ENCODE results near the gene TNMD.
A peak's percentile ranks its signal among the peaks of the same experiment; 100 is the strongest.
"Not testable (repeated sequence)": the region's sequence is repeated elsewhere in the genome, so short reads cannot be mapped to it uniquely, and the experiment has no call there.

The TNMD gene

GRCh38 chrX:100584611-100585010, at the start of gene TNMD:
Gene TNMD (plus strand): TSS chrX:100584936. CDS start chrX:100585019, 83 bp downstream.
- DNase-seq, result no peak

- DNase-seq, result not testable (repeated sequence)
Observed at GRCh38 chrX:100565534-100565933, 19.2 kb upstream of the TNMD start.

DNA sequence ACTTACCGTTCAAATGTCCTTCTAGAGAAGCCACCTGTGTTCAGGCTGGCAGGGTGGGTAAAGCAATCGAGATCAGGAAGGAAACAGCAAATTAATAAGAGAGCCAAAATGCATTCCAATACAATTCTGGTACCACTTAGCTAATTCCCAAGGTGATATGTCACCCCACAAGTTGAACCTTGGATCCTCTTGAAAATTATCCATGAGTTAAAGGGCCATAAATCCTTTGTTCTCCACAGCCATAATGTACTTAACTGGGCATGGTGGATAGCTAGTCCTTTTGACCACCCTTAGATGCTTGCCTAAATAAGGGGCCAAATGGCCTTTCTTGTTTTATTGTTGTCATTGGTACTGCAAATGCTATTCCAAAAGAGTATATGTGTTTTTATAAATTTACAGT, 2.0 kb downstream of the TNMD start:
- no peak for DNase-seq

DNA sequence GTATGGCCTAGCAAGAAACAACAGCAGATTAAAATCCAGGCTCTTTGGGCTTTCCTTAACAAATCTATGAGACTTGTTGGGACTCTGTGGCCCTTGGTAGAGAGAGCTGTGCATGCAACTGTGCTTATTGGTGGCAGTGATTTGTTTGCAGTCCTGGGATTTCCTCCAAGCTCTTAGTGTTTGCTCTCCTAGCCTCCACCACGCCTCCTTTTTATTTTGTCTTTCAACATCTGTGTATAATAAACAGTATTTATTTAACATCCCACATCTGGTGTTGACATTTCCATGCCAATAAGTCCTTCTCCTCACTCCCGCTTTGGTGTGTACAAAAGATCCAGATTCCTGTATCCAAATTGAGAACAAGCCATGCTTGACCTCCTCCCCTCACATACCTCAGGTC, 3.1 kb downstream of the TNMD start:
- DNase-seq, result no peak

DNA sequence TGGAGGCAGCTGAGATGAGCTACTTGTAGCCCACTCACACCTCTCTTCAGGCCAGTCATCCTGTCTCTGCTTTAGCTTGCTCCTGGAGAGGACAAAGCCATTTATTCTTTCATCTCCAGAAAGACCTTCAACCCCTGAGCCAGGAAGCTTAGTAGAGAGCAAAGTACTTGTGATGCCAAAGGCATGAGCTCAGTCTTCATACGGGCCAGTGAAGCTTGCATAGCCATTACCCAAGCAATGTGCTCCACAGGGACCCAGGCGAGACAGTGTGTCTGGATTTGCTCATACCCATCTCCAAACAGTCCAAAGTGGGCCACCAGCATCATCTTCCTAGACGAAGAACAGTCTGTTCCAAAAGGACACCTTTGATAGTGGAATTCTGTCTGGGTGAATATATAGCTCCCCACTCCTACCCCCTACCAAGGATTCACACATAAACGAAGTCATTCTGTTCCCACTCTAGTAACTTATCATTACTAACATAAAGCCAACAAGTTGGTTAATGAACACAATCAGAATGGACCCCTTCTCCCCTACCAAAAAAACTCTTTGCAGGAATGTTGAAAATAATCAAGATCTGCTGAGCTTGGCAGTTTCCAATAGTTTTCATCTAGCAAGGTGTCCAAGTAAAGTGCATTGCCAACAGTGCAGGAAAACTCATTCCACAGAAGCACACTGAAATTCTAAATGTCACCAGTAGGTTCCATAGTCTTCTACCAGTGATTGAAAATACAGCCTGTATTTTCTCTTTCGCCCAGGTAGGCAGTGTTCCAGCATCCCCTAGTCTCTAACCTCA, 6.7 kb downstream of the TNMD start:
- no peak for DNase-seq

DNA sequence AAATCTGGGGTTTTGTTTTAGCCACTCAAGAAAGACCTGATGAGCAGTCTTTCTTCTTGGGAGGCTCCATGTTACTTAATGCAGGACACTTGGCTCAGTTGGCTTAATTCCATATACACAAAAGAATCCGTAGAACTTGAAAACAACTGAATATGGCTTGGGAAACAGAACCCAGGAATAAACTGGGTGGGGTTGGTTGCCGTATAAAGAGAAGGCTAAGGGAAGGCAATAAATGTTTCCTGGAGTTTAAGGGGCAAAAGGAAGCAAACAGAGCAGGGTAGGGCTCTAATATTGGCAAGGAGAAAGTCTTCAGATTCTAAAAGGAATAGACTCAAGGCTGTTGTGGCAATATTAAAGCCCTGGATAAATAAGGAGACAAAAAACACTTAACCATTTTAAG, 8.4 kb downstream of the TNMD start:
- DNase-seq, result no peak

GRCh38 chrX:100593581-100593980, 8.8 kb downstream of the TNMD start:
- no peak for DNase-seq

- DNase-seq, result no peak
Observed at GRCh38 chrX:100596601-100597000, 11.9 kb downstream of the TNMD start.

- DNase-seq, result no peak
Observed at GRCh38 chrX:100599456-100599855, 14.7 kb downstream of the TNMD start.

DNA sequence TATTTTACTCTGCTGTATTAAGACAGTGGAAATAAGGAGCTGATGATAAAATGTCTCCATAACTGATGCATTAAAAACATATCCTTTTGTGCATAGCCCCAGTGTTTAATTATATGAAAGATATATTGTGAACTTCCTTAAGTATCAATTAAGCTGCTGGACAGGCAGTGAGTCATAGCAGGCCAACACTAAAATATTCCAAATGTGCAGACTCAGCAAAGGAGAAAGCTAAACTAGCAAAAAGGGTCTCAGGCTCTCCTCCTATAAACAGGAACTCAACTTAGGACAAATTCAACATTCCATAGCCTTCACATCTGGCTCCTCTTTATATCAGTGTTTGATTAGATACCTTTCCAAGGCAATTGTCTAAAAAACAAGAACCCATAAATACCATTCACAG, 15.6 kb downstream of the TNMD start:
- DNase-seq, result no peak

DNA sequence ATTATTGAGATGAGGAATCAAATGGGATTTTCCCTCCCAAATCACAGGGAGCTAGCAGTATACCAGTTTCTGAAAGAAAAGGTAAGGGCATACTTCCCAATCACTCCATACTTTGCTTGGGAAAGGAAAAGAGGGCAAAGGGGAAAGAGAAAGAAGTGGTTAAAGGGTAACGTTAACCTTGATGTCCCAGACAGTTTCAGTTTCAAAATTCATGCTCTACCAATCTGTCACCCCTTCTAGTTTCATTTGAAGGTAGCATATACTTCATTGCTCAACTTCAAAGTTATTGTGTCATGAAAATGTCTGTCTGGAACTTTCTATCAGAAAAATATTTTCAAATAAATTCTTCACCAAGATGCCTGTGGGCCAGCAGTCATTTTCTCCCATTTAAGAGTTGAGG, 16.0 kb downstream of the TNMD start:
- DNase-seq, result no peak

DNA sequence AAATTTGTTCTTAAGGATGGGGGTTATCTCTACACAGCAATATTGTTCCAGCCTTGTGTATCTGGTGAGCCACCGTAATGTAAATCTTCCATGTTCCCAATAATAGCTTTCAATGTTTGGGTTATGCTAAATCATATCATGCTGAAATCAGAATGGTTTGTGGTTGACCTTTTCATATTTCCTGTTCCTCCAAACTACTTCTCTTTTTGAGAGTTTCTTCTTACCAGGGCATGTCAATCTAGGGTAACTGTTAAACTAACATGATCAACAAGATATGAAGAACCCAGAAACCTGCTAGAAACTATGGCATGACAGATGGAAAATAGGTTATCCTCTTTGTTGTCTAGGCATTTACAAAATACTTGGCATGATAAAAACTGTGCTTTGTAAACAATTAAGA, 22.0 kb downstream of the TNMD start:
- DNase-seq, result no peak

DNA sequence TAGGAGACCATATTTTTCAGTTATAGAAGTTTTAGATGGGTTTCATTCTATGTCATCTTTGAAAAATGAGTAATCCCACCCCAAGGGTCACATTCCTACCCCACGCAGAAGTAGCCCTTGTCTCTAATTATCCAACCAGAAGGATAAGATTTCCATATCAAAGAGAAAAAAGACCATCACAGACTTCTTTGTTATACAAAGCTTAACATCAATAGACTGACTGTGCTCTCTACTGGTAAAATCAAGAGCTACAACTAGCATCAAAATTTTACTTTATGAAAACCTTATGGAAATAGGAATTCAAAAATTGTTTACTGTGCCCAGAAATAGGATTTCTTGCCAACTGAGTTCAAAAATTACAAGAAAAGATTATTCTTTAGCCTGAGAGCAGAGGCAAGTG, 24.9 kb downstream of the TNMD start:
- DNase-seq, result no peak

- DNase-seq, result no peak
Observed at GRCh38 chrX:100611951-100612350, 27.2 kb downstream of the TNMD start.

- DNase-seq, result no peak
Observed at GRCh38 chrX:100615005-100615404, 30.3 kb downstream of the TNMD start.

GRCh38 chrX:100623001-100623400, 38.3 kb downstream of the TNMD start:
- DNase-seq, result no peak

GRCh38 chrX:100625985-100626491, 41.3 kb downstream of the TNMD start:
- DNase-seq, result no peak

DNA sequence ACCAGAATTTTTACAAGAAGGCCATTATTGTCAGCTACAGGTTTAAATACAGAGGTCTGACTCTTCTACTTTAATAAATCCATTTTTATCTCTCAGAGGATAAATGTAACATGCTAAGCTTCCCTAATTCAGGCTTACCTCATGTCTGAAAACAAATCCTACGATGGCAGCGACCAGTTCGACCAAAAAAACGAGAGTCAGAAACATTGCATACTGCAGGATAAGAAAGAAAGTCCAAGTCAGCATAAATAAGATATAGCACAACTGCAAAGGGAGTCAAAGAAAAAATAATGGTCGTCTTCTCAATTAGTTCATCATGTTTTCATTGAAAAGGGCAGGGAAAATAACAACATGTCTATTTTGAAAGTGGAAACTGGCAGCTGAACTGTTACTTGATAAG, 50.3 kb downstream of the TNMD start:
- DNase-seq, result no peak

DNA sequence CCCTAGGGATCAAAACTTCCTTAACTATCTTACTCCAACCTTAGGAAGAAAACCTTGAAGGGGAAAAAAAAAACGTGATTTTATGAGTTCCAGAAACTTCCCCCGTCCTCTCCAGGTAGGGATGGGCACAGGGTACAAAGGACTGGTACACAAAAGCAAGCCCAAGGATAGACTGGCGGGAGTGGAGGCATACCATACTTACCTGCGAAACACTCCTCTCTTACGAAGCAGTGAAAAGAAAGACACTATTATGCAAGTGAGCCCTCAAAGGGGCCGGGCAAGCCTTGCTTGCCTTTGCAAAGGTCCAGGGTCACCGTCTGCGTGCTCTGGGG, 51.2 kb downstream of the TNMD start:
- no peak for DNase-seq

- DNase-seq, result peak; percentile 67
Observed at GRCh38 chrX:100636321-100636991, 51.7 kb downstream of the TNMD start, which contains the start of gene TSPAN6. Gene TSPAN6 (minus strand): TSS chrX:100636806. CDS start chrX:100636694, 112 bp downstream.

- no peak for DNase-seq
Observed at GRCh38 chrX:100642290-100642689, 57.6 kb downstream of the TNMD start.

GRCh38 chrX:100643212-100643611, 58.5 kb downstream of the TNMD start:
- no peak for DNase-seq

GRCh38 chrX:100643956-100644860, 59.5 kb downstream of the TNMD start, which contains the start of gene SRPX2:
Gene SRPX2 (plus strand): TSS chrX:100644199. CDS start chrX:100646323, 2,124 bp downstream.
- no peak for DNase-seq

Measured in activated CD8-positive, alpha-beta memory T cell treated with anti-CD3 and anti-CD28 coated beads, Interleukin-2, amount 50 U/mL, for 4 hours (primary cell).